Hepatocyte (in vitro differentiated cells): ENCODE measurements around the gene P3H4.

Experiments
- CTCF ChIP-seq: fragments of 200-600 bp; sonication (generic); IDR thresholded peaks from 2 replicates; pipeline ENCODE4 v1.5.1; 2016; ENCODE audit warnings: antibody characterized with exemption, mild to moderate bottlenecking; ENCODE audit not compliant: poor library complexity
- EZH2 ChIP-seq: fragments of 200-600 bp; sonication (generic); IDR thresholded peaks from 2 replicates; pipeline ENCODE4 v1.6.1; 2016; ENCODE audit warnings: antibody characterized with exemption, mild to moderate bottlenecking, borderline replicate concordance
- EZH2phosphoT487 ChIP-seq: fragments of 200-600 bp; sonication (generic); IDR thresholded peaks from one replicate; pipeline ENCODE4 v1.6.1; 2018; ENCODE audit warnings: antibody characterized with exemption, mild to moderate bottlenecking, low read depth, moderate library complexity; ENCODE audit not compliant: unreplicated experiment, severe bottlenecking

DNA sequence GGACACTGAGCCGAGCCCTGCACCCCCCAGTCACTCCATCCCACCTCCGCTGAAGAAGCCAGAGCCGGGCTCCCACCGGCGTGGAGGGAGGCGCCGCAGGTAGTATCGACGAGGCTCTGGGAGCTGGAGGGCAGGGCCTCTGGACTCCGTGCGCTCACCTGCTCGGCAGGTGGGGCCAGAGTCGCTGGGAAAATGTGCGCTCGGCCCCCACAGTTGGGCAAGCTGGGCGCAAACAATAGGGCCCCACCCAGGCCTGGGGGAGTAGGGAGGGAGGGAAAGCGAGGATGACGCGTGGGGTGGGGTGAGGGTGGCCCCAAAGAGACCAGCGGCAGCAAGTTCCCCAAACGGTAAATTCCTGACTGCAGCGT lies 25.9 kb downstream of the P3H4 start:
- no peak for TF ChIP-seq CTCF
- no peak for TF ChIP-seq EZH2phosphoT487
- no peak for TF ChIP-seq EZH2
